HPDE6-E6E7 (cell line): ENCODE data around the gene SLFN12L.
"Not testable (repeated sequence)": the region's sequence is repeated elsewhere in the genome, so short reads cannot be mapped to it uniquely, and the experiment has no call there.

Experiments
- DNase-seq: peaks from one replicate; pipeline ENCODE4 v3.0.0; 2011; ENCODE audit warnings: missing footprints; ENCODE audit errors: extremely low spot score

The SLFN12L gene

GRCh38 chr17:35496451-35497290 lies 40.8 kb downstream of the SLFN12L start:
- DNase-seq: no peak

DNA sequence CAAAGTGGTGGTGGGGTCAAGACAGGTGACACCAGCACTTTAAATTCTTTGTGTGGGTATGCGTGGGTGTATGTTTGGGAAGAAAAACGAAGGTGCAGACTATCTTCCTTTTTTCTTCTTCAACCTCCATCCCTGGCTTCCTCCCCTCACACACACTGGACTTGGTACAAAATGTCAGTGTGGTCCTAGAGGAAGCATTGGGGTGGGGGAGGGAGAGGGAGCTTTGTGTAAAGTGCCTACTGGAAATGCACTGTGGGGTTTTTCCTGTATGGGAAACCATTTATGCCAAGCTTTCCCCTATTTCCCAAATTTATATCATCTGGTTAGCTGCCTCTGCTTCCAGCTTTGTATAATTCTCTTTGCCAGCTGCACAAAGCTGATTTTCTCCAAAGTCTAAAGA lies 44.4 kb downstream of the SLFN12L start:
- no peak for DNase-seq

DNA sequence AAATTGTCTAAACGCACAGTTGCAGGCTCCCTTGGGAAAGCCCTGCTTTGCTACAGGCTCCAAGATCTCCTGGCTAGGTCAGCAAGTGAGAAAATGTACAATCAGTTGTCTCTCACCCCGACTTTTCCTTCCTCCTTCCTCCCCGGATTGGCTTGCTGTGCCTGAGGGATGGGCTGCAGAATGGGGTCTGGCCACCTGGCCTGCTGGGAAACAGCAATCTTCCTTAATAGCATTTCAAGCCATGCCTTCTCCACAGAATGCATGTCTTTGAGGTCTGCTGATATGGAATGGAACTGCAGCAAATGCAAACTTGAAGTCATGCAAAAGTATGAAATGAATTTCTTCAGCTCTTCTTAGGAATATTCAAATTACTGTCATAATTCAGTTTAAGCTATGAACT lies 46.1 kb downstream of the SLFN12L start:
- DNase-seq: no peak

DNA sequence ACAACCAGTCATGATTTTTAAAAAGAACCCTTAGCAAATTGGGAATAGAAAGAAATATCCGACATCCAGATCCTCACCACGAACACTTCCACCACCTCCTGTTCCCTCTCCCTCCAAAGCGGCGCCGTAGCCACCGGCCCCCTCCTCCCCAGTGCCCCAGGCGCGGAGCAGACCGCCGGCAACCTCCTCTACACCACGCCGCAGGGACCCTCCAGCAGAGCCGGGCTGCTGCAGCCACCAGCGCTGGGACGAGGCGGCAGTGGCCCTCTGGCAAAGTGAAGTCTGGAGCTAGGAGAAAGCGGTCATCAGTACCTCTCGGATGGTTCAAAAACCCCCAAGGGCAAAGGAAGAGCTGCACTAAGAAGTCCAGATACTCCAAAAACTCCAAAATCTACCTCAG lies 47.5 kb downstream of the SLFN12L start:
- DNase-seq: no peak

DNA sequence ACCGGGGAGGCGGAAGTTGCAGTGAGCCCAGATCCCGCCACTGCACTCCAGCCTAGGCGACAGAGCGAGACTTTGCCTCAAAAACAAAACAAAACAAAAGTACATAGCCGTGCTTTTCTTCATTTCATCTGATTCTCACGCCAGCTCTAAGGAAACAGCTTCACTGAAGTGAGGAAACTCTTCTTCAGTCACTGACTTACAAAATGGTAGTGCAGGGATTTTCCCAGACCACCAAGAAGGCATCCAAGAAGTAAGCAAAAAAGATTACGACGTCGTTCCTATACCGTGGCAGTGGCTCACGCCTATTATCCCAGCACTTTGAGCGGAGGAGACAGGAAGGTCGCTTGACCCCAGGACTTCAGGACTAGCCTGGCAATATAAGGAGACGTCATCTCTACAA lies 48.5 kb downstream of the SLFN12L start:
- no peak for DNase-seq

- peak; percentile 42 for DNase-seq
These were observed 50.4 kb downstream of the SLFN12L start for GRCh38 chr17:35486920-35487732.

DNA sequence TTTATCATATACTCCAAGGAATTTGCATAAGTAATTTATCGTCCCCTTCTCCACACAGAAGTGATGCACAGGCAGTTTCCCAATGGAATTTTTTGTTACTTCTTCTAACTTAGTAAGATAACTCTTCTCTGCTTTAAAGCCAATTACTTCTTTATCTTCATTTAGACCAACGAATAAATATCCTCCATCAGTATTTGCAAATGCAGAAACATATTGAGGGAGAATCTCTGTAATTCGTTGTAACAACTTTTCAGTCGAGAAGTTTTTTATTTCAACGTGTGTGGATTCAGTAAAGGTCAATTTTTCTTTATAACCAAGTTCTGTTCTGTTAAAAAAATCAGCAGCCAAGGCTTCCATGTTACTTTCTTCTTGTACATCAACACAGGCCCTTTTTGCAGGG lies 58.2 kb downstream of the SLFN12L start:
- no peak for DNase-seq

GRCh38 chr17:35477248-35477647 lies 60.2 kb downstream of the SLFN12L start:
- DNase-seq: no peak

GRCh38 chr17:35476283-35476820 lies 61.1 kb downstream of the SLFN12L start:
- no peak for DNase-seq

DNA sequence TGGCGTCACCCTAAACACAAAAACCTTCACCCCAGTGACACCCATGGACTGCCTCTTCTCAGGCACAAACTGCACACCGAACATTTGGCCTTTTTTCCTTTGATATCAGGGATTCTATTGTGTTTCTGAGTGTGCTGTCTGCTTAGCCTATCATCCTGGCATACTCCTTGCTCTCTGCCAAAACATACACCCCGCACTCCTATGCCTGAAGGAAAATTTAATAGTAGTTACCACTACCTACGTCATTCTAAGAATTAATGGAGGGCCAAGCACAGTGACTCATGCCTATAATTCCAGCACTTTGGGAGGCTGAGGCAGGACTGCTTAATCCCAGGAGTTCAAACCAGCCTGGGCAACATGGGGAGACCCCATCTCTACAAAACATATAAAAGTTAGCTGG lies 69.0 kb downstream of the SLFN12L start:
- no peak for DNase-seq

DNA sequence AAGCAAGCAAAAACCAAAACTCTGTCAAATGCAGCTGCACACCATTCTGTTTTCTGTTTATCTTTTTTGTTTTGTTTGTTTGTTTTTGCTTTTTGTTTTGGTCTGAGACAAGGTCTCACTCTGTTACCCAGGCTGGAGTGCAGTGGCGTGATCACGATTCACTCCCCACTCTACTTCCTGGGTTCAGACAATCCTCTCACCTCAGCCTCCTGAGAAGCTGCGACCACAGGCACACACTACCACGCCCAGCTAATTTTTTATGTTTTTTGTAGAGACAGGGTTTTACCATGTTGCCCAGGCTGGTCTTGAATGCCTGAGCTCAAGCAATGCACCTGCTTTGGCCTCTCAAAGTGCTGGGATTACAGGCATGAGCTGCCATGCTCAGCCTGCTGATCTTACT lies 69.7 kb downstream of the SLFN12L start:
- no peak for DNase-seq

DNA sequence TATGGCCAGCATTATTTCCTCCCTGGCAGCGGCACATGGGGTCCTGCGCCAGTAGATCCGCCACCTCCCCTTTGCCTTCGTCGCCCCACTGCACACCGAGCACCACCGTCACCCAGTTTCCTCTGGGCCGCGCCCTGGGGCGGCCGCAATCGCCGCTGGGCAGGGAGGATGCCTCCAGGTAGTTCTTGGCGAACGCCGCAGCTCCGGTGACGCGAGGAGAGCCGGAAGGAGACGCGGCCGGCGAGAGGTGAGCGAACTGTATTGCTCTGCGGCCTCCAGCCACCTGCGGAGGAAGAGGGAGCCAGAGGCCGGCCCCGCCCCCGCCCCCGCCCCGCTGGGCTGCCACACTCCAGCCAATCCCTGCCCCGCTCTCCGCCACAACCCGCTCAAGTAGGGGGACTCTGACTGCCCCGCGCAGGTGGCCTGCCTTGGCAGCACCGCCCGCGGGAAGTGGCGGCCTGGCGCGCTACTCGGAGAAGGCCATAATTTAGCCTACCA lies 77.1 kb downstream of the SLFN12L start:
- DNase-seq: peak; percentile 63

DNA sequence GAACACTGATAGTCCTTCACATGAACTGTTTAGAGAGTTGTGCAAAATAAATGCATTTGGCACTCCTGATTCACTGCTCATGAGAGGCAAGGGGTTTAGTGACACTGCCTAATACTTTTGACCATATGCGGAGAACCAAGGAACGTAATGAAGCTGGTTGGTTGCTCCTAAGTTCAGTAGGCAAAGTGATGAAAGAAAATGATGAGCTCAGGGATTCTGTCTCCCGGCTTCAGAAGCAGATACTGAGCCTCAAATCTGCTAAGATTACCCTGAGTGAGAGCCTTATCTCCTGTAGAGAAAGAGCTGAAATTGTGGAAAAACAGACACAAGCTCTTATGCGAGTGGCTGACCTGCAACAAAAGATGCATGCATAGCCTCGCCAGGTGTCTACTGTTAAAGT lies 83.4 kb downstream of the SLFN12L start:
- DNase-seq: not testable (repeated sequence)

GRCh38 chr17:35453171-35453570 lies 84.3 kb downstream of the SLFN12L start:
- DNase-seq: no peak

GRCh38 chr17:35449371-35449931 lies 88.0 kb downstream of the SLFN12L start:
- DNase-seq: no peak

DNA sequence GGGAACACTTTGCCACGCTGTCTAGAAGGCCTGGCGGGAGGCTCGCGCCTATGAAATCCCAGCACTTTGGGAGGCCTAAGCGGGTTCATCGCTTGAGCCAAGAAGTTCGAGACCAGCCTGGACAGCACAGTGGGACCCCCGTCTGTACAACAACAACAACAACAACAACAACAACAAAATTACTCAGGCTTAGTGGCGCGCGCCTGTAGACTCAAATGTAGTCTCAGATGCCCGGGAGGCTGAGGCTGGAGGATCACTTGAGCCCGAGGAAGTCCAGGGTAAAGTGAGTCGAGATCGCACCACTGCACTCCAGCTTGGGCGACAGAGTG lies 88.6 kb downstream of the SLFN12L start:
- no peak for DNase-seq

DNA sequence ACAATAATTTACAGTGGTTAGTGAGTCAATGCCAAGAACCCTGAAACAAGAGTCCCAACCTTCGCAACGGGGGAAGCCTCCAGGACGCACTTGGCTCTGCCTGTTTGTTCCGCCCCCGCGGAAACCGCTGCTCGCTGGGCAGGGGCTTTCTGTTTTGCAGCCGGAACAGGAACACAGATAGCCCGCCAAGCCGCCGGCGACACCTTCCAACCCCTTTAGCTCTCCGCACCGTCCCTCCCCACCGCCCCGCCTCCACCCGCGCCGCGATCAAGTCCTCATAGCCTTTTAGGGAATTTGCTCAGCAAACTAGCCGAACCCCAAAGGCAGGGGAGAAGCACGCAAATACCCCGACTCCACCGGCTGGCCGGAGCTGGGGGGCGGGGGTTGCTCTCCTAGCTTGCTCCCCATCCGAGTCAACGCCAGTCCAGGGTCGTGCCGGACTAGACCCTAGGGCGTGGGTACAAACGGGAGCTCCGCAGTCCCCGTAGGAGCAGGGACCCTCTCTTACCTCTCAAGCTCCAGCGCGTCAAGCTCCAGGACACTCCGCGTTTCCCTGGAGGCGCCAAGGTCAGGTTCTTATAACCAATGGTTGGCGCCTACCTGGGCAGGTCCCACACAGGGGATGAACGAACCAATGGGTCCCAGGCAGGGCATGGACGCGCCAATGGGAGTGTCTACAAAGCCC lies 89.1 kb downstream of the SLFN12L start, which contains the start of gene SLFN13:
Gene SLFN13 (minus strand): TSS at position 553 of the 685 bp plus-strand sequence. CDS start 3,086 bp downstream, outside the sequence.
- DNase-seq: peak; percentile 91

GRCh38 chr17:35447499-35447898 lies 90.0 kb downstream of the SLFN12L start:
- no peak for DNase-seq

DNA sequence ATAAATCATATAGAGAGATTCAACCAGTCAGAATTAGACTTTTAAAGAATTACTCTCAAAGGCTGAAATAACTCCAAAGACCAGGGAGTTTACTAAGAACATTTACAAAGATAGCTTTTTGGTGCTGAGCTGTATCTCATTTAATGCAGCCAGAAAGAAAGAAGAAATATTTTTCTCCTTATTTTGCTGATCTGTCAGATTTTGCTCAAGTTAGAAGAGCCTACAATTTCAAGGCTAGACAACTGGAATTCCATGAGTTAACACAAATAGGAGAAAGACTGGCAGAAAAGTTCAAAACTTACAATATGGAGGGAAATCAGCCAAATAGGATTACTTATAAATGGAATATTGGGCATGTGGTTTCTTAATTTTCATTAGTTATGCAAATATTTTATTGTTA lies 99.0 kb downstream of the SLFN12L start:
- DNase-seq: no peak

GRCh38 chr17:35433075-35433894 lies 104.2 kb downstream of the SLFN12L start:
- peak; percentile 94 for DNase-seq
